ENCODE measurements around the gene TMPRSS2.

- TF ChIP-seq POLR2A (IDR thresholded peaks at IDR 0.05) (no peak), CTCF (IDR thresholded peaks at IDR 0.05) (no peak)
Observed at GRCh38 chr21:41490330-41490729, 17.6 kb downstream of the TMPRSS2 start.
